ENCODE results near the gene SEMA4G. TPM values are rescaled to one million over a fixed set of nuclear protein-coding genes. Genes with fewer than 3 reads are reported as not detected.

SEMA4G gene
- total and polyA plus RNA-seq, 2 of the 4 experiments (the other 2 are of a cell fraction): 0.90 to 8.7 TPM

DNA sequence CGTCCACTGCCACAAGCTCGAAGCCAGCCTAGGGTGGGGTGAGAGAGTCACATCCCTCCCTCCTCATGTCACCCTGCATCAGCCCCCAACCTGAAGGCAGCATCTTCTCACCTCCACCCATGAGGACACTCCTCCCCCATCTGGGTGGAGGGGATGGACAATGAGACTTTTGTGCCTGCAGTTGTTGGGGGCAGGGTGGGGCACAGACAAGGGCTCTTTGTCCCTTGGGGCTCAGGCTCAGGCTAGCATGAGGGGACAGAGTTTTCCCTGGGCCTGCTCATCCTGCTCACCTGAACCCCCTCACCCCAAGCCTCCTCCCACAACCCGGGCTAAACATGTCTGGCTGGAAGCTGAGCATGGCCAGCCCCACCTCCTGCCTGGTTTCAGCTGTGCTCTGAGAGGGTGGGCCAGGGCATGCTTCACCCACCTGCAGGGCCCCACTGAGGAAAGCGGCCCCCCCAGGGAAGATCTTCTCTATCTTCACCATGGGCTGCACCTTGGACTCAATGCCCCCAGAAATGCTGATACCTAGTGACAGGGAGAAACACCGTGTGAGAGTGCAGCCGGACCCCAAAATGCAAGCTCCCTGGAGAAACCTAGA lies 39.6 kb downstream of the SEMA4G start:
- Histone ChIP-seq H3K79me1 (ENCODE audit: low read depth in 1 of 2, low read length in 2 of 2) (peaks cover 15 to 48% of the 10 kb centered on the region in 2 experiments; a peak in 3 of 4 replicates), H3K4me1 (ENCODE audit: control insufficient read depth, insufficient read depth, low read length) (peaks cover 34% of the 10 kb centered on the region), H3K23ac (ENCODE audit: low read depth, low read length) (no peak overlapping the region), H2BK15ac (ENCODE audit: low read depth, low read length) (no peak overlapping the region), H3K9me3 (ENCODE audit: control insufficient read depth, insufficient read depth, low read length) (no peaks in the 10 kb centered on the region), H3K36me3 (ENCODE audit: control insufficient read depth, insufficient read depth, low read length) (peaks cover 30% of the 10 kb centered on the region), H3K4me3 (ENCODE audit: insufficient read depth, low read depth, low read length) (no peak overlapping the region), H3K9ac (ENCODE audit: low read depth, low read length) (no peak overlapping the region), H3K27ac (ENCODE audit: insufficient read depth, low read length) (peak overlapping the region; percentile 73; the same call in 1 of the 2 replicates), H4K91ac (ENCODE audit: insufficient read depth, low read depth, low read length) (peak overlapping the region; percentile 22; the same call in 1 of the 2 replicates), H2AK9ac (replicated peaks; ENCODE audit: low read depth, low read length, poor library complexity) (peak overlapping the region; percentile 76), H3K9me1 (ENCODE audit: insufficient read depth, low read length) (peaks cover 24% of the 10 kb centered on the region), H3K56ac (ENCODE audit: extremely low read depth, insufficient read depth, low read length) (no peak overlapping the region), H4K8ac (ENCODE audit: low read depth in 2 of 2, low read length in 2 of 2) (peak overlapping the region in 1 of 2 experiments; percentile 71; a peak in 1 of 4 replicates), H3K14ac (replicated peaks; ENCODE audit: low read depth, low read length) (no peak overlapping the region), H3K18ac (ENCODE audit: low read depth, low read length) (no peak overlapping the region), H4K20me1 (ENCODE audit: insufficient read depth, low read length) (peaks cover 40% of the 10 kb centered on the region), H2BK20ac (ENCODE audit: low read depth, low read length) (0 out of 2 replicates have a peak overlapping the region, but pooled peaks have one; percentile 20), H3K4ac (ENCODE audit: low read depth, low read length) (peak overlapping the region; percentile 45; the same call in 1 of the 2 replicates), H3K27me3 (ENCODE audit: control insufficient read depth, insufficient read depth, low read length) (no peaks in the 10 kb centered on the region), H2AK5ac (ENCODE audit: low read depth, low read length) (peak overlapping the region; percentile 98), H2BK5ac (ENCODE audit: low read depth, low read length, poor library complexity, severe bottlenecking) (no peak overlapping the region), H3K4me2 (ENCODE audit: low read depth, low read length) (no peak overlapping the region), H4K5ac (ENCODE audit: low read depth, low read length) (no peak overlapping the region), H2AFZ (replicated peaks; ENCODE audit: low read length, poor library complexity) (no peak overlapping the region), H2BK120ac (ENCODE audit: low read depth, low read length) (peak overlapping the region; percentile 18; the same call in 1 of the 2 replicates)
- in situ Hi-C loops (cut with MboI; ENCODE audit: low sequenced_read_pairs) (no loop called here), dilution Hi-C loops (cut with HindIII; ENCODE audit: low sequenced_read_pairs, unreplicated experiment) (no loop called here), intact Hi-C loops (cut with micrococcal nuclease) (no loop called here)
- WGBS, 2 experiments (ENCODE audit: extremely low coverage in 2 of 2, insufficient read length in 1 of 2): 79% methylated on average over 2 of the region's 6 CpGs; no CpG with 5 or more reads in 1 of the 2 experiments
- TF ChIP-seq MAFK (IDR thresholded peaks at IDR 0.05; ENCODE audit: low read depth, low read length) (no peak), POLR2A (IDR thresholded peaks at IDR 0.05; ENCODE audit: low read depth, low read length) (no peak), MAZ (IDR thresholded peaks at IDR 0.05; ENCODE audit: borderline replicate concordance, low read depth, low read length) (no peak), BHLHE40 (IDR thresholded peaks at IDR 0.05; ENCODE audit: low read depth, low read length) (no peak), SMC3 (IDR thresholded peaks at IDR 0.05; ENCODE audit: low read depth, low read length) (no peak), CEBPB (IDR thresholded peaks at IDR 0.05; ENCODE audit: low read depth, low read length) (no peak), CHD1 (IDR thresholded peaks at IDR 0.05; ENCODE audit: low read depth, low read length) (no peak), NFE2L2 (IDR thresholded peaks at IDR 0.05; ENCODE audit: low read depth, low read length) (no peak), FOS (IDR thresholded peaks at IDR 0.05; ENCODE audit: low read depth, low read length) (no peak), MXI1 (IDR thresholded peaks at IDR 0.05; ENCODE audit: borderline replicate concordance, low read depth, low read length) (no peak), RFX5 (IDR thresholded peaks at IDR 0.05; ENCODE audit: low read depth, low read length) (no peak), RCOR1 (IDR thresholded peaks at IDR 0.05; ENCODE audit: insufficient replicate concordance, low read length) (no peak), RAD21 (IDR thresholded peaks at IDR 0.05; ENCODE audit: low read length) (no peak)
- TF ChIP-seq, protein P1, sequence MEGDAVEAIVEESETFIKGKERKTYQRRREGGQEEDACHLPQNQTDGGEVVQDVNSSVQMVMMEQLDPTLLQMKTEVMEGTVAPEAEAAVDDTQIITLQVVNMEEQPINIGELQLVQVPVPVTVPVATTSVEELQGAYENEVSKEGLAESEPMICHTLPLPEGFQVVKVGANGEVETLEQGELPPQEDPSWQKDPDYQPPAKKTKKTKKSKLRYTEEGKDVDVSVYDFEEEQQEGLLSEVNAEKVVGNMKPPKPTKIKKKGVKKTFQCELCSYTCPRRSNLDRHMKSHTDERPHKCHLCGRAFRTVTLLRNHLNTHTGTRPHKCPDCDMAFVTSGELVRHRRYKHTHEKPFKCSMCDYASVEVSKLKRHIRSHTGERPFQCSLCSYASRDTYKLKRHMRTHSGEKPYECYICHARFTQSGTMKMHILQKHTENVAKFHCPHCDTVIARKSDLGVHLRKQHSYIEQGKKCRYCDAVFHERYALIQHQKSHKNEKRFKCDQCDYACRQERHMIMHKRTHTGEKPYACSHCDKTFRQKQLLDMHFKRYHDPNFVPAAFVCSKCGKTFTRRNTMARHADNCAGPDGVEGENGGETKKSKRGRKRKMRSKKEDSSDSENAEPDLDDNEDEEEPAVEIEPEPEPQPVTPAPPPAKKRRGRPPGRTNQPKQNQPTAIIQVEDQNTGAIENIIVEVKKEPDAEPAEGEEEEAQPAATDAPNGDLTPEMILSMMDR (conservative IDR thresholded peaks at IDR 0.05; ENCODE audit: low read depth, low read length): no peak
- TF ChIP-seq, protein P2, sequence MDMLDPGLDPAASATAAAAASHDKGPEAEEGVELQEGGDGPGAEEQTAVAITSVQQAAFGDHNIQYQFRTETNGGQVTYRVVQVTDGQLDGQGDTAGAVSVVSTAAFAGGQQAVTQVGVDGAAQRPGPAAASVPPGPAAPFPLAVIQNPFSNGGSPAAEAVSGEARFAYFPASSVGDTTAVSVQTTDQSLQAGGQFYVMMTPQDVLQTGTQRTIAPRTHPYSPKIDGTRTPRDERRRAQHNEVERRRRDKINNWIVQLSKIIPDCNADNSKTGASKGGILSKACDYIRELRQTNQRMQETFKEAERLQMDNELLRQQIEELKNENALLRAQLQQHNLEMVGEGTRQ (IDR thresholded peaks at IDR 0.05; ENCODE audit: low read depth, low read length): no peak
- TF ChIP-seq, protein P3, sequence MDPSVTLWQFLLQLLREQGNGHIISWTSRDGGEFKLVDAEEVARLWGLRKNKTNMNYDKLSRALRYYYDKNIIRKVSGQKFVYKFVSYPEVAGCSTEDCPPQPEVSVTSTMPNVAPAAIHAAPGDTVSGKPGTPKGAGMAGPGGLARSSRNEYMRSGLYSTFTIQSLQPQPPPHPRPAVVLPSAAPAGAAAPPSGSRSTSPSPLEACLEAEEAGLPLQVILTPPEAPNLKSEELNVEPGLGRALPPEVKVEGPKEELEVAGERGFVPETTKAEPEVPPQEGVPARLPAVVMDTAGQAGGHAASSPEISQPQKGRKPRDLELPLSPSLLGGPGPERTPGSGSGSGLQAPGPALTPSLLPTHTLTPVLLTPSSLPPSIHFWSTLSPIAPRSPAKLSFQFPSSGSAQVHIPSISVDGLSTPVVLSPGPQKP (IDR thresholded peaks at IDR 0.05; ENCODE audit: borderline replicate concordance, low read depth, low read length): no peak
- DNase-seq: no peak
- CTCF ChIA-PET: no interaction called here
- BruUV-seq (replicated peaks): no TSS peak
- POLR2A ChIA-PET (ENCODE audit: unreplicated experiment): no interaction called here
- ATAC-seq (ENCODE audit: low read depth): no peak
